Stimulated activated CD4-positive, alpha-beta T cell treated with anti-CD3 and anti-CD28 coated beads, Interleukin-15, amount 100 ng/mL, for 1 hour (primary cell): ENCODE data around the gene DCTN4.
A peak's percentile ranks its signal among the peaks of the same experiment; 100 is the strongest.
"Not testable (repeated sequence)": the region's sequence is repeated elsewhere in the genome, so short reads cannot be mapped to it uniquely, and the experiment has no call there.

Experiments used
- DNase-seq, 2 donors: peaks; one replicate each; pipeline ENCODE4 v3.0.0-alpha.2; 2020; ENCODE audit warnings: low read depth in 1 of 2, low spot score in 1 of 2

DCTN4 gene

GRCh38 chr5:150778517-150779396 lies 19.9 kb upstream of the DCTN4 start, which contains the start of gene SMIM3:
TSS of gene SMIM3 (plus strand) at chr5:150778757. CDS start at chr5:150795441, 16,684 bp downstream.
- peak; percentile 37 to 52 for DNase-seq

- no peak for DNase-seq
Measured at GRCh38 chr5:150778088-150778516, 19.3 kb upstream of the DCTN4 start.

- DNase-seq: no peak
Measured at GRCh38 chr5:150777685-150778084, 18.9 kb upstream of the DCTN4 start.

- DNase-seq: no peak
Measured at GRCh38 chr5:150774145-150774544, 15.3 kb upstream of the DCTN4 start.

- DNase-seq: no peak
Measured at GRCh38 chr5:150771034-150771795, 12.4 kb upstream of the DCTN4 start.

GRCh38 chr5:150766251-150766650 lies 7.4 kb upstream of the DCTN4 start:
- DNase-seq: no peak

- no peak for DNase-seq
Measured at GRCh38 chr5:150765799-150766169, 7.0 kb upstream of the DCTN4 start.

GRCh38 chr5:150765011-150765798 lies 6.4 kb upstream of the DCTN4 start:
- no peak for DNase-seq

GRCh38 chr5:150764530-150764929 lies 5.7 kb upstream of the DCTN4 start:
- DNase-seq: no peak

GRCh38 chr5:150763023-150763769 lies 4.4 kb upstream of the DCTN4 start:
- DNase-seq: no peak

- no peak for DNase-seq
Measured at GRCh38 chr5:150762211-150762610, 3.4 kb upstream of the DCTN4 start.

GRCh38 chr5:150759334-150759583 lies 442 bp upstream of the DCTN4 start:
- DNase-seq: no peak

GRCh38 chr5:150758203-150758530 lies 650 bp downstream of the DCTN4 start:
- no peak for DNase-seq

GRCh38 chr5:150757087-150757649 lies 1.6 kb downstream of the DCTN4 start:
- no peak for DNase-seq

- DNase-seq: no peak
Measured at GRCh38 chr5:150753863-150754262, 5.0 kb downstream of the DCTN4 start.

GRCh38 chr5:150753463-150753862 lies 5.4 kb downstream of the DCTN4 start:
- DNase-seq: no peak

GRCh38 chr5:150751096-150751891 lies 7.5 kb downstream of the DCTN4 start:
- no peak for DNase-seq

GRCh38 chr5:150750469-150750868 lies 8.3 kb downstream of the DCTN4 start:
- DNase-seq: no peak

- DNase-seq: not testable (repeated sequence)
Measured at GRCh38 chr5:150743142-150743488, 15.7 kb downstream of the DCTN4 start.
